Medulla oblongata (tissue), 1 donor: ENCODE data around the gene PPM1B.
"Not testable (repeated sequence)": the region's sequence is repeated elsewhere in the genome, so short reads cannot be mapped to it uniquely, and the experiment has no call there.

Experiments used
- DNase-seq: peaks from one replicate; pipeline ENCODE4 v3.0.0-alpha.2; 2015; ENCODE audit errors: extremely low spot score

The PPM1B gene

GRCh38 chr2:44200759-44201158, 32.1 kb downstream of the PPM1B start:
- DNase-seq = no peak

- no peak for DNase-seq
Observed at GRCh38 chr2:44201648-44202165, 33.0 kb downstream of the PPM1B start.

- DNase-seq = no peak
Observed at GRCh38 chr2:44203542-44203941, 34.9 kb downstream of the PPM1B start.

- DNase-seq = no peak
Observed at GRCh38 chr2:44205169-44205568, 36.5 kb downstream of the PPM1B start.

DNA sequence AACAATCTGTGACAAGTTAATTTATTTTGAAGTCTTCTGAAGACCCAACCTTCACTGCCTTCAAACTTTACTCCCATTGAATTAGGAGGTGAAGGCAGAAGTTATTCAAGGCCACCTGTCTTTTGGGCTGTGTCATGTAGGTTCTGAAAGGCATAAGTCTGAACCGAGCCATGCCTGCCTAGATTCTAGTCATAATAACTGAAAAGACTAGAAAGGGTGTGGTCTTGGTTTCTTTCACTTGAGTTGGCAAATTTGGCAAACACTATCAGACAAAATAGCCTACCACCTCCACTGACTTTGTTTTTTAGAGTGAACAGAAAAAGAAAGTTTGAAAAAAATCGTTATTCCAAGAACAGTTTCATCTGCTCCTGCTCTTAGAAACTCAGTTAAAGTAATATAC, 38.4 kb downstream of the PPM1B start:
- DNase-seq = no peak

DNA sequence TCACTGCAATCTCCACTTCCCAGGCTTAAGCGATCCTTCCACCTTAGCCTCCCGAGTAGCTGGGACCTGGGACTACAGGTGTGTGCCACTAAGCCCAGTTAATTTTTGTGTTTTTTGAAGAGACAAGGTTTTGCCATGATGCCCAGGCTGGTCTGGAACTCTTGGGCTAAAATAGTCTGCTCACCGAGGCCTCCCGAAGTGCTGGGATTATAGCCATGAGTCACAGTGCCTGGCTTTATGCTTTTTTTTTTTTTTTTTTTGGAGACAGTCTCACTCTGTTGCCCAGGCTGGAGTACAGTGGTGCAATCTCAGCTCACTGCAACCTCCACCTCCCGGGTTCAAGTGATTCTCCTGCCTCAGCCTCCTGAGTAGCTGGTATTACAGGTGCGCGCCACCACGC, 39.0 kb downstream of the PPM1B start:
- not testable (repeated sequence) for DNase-seq

DNA sequence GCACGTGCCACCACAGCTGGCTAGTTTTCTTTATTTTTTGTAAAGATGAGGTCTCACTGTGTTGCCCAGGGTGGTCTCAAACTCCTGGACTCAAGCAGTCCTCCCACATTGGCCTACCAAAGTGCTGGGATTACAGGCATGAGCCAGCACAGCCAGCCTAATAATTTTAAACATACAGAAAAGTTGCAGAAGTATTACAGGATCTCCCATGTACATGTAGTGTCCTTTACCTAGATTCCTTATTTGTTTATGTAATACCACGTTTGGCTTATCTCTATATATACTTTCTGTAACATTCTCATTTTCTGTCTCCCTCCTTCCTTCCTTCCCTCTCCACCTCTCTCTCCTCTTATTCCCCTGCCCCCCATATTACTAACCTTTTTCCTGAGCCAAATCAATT, 41.7 kb downstream of the PPM1B start:
- no peak for DNase-seq

DNA sequence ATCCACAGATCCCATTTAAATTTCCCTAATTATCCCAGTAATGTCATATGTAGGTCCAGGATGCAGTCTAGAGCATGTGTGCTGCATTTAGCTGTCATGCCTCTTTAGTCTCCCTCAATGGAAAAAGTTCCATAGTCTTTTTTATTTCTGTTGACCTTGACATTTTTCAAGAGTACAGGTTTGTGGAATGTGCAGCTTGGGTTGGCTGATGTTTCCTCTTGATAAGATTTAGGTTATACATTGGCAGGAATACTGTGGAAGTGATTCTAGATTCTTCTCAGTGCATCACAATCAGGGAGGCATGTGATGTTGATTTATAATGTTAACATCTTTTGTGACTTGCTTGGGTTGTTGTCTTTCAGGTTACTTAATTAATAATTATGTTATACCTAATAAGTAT, 42.5 kb downstream of the PPM1B start:
- no peak for DNase-seq

- no peak for DNase-seq
Observed at GRCh38 chr2:44212302-44212701, 43.6 kb downstream of the PPM1B start.

- DNase-seq = no peak
Observed at GRCh38 chr2:44215827-44216226, 47.2 kb downstream of the PPM1B start.

- DNase-seq = no peak
Observed at GRCh38 chr2:44218771-44219170, 50.1 kb downstream of the PPM1B start.

- no peak for DNase-seq
Observed at GRCh38 chr2:44226753-44227152, 58.1 kb downstream of the PPM1B start.

GRCh38 chr2:44230378-44230777, 61.7 kb downstream of the PPM1B start:
- DNase-seq = peak; percentile 27

GRCh38 chr2:44233450-44234128, 64.9 kb downstream of the PPM1B start:
- no peak for DNase-seq

DNA sequence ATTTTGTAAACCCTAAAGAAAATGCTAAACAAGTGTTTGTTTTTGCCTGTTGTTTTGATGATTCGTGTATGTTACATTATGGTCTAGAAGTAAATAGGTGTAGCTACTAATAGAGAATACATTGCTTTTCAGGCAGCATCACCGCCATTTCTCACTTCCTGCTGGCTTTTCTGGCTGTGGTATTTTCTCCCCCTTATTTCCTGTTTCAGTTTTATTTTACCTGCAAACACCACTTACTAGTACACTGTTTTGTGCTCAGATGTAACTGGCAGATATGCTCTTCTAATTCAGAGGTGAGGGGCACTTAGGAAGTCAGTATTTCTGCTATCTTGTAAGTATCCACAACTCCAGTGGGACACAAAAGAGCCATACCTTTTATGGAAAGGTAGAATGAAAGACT, 68.5 kb downstream of the PPM1B start:
- no peak for DNase-seq

DNA sequence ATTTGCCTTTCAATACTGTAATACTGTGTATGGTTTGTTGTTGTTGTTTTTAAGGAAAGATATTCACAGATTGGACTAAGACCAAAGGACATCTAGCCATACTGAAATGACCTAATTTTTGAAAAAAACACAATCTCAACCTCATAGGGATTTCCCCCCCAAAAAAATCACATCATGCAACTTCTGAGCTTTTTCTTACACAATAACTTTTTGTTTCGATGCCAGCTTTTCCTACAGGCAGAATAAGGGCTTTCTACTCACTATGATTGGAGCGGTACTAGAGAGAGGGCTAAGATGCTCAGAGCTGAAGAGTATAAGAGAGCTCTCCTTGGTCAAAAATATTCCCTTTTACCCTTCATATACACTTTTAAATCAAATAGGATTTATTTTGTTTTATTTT, 74.2 kb downstream of the PPM1B start:
- peak; percentile 80 for DNase-seq

DNA sequence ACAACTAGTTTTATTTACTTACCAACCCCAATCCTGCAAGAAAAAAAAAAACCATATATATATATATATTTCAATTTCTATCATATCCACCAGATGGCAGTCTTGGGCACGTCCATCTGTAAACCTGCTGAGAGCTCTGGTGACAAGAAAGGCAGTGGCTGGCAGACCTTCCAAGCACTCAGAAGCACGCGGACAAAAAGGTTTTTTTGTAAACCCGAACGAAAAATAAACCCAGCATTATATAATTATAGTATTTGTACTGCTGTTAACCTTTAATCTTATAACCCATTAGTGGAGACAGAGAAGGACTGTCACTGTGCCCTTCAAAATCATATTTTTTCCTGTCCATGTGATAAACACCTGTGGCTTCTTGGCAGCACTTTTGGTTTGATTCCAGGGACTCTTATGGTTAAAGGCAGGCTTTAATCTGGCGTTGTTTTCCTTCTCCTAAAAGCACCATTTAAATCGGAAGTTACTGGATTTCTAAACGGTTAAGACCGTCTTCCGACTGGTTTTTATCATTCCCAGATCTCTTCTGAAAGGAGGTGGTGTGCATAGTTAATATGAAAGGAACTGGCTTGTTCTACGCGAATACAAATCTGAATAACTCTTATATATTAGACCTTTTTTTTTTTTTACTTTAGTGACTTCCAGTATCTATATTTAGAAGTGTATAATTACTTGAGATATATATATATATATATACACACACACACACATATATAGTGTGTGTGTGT, 75.6 kb downstream of the PPM1B start:
- peak; percentile 90 for DNase-seq

GRCh38 chr2:44245083-44245861, 76.6 kb downstream of the PPM1B start:
- DNase-seq = peak; percentile 28

DNA sequence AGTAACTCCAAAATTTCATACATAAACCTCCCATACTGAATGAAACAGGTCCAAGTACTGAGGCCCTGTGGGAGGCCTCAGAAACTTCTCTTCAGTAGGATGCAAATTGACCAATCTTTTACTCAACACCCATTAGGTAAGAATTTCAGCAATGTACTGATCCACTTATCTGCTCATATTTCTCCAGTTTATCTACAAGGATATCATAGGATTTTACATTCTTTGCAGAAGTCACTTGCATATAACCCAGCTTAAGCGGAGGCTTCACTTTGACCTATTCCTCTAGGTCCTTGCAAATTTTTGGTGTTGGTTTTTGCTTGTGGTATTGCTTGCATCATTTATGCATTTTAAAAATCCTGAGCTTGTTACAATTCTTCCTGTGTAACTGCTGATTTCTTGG, 77.8 kb downstream of the PPM1B start:
- no peak for DNase-seq

DNA sequence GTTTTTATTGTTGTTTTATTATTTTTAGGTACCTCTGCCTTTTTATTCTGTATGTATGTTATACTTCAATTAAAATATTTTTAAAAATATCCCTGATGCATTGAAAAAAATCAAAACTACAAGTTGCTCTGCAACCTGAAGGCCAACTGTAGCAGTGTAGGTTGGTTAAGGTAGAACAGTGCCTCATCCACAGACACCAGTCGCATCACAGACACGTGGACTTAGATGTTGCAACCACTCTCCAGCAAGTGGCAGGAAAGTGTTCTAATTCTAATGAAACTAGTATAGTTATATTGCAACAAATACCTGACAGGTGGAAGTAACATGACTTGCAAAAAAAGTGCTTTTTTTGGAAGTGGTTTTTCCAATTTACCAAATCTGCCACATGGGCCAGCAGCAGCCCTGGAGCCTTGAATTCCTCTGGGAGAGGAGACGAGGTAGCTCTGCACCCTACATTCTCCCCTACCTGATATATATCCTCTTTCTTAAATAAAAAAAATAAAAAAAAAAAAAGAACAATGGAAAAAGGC, 78.2 kb downstream of the PPM1B start:
- DNase-seq = no peak

GRCh38 chr2:44247924-44248323, 79.2 kb downstream of the PPM1B start:
- DNase-seq = no peak

DNA sequence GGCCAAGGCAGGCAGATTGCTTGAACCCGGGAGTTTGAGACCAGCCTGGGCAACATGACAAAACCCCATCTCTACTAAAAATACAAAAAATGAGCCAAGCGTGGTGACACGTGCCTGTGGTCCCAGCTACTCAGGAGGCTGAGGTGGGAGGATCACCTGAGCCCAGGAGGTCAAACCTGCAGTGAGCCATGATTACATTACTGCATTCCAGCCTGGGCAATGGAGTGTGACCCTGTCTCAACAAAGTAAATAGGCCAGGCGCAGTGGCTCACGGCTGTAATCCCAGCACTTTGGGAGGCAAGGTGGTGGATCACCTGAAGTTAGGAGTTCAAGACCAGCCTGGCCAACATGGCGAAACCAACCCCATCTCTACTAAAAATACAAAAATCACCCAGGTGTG, 80.6 kb downstream of the PPM1B start:
- DNase-seq = not testable (repeated sequence)
